ENCODE data around the gene EDEM3.

GRCh38 chr1:184791550-184791900 lies 36.9 kb upstream of the EDEM3 start:
- TF ChIP-seq CTCF (IDR thresholded peaks at IDR 0.05) (no peak), POLR2A (IDR thresholded peaks at IDR 0.05) (no peak), EP300 (IDR thresholded peaks at IDR 0.05; ENCODE audit: low read depth) (no peak)

Data from transverse colon (tissue), 3 donors.